HepG2 (cell line): Measurements from ENCODE around the gene VSIG2. TPM values are rescaled to one million over a fixed set of nuclear protein-coding genes. Genes with fewer than 3 reads are reported as not detected.

Source experiments
- ARID5B ChIP-seq: IDR thresholded peaks from 2 replicates; pipeline ENCODE4 v1.4.0; 2020; ENCODE audit warnings: mild to moderate bottlenecking, missing genetic modification reagents
- ESRRA ChIP-seq: sonication (generic); formaldehyde crosslinking; IDR thresholded peaks from 2 replicates; pipeline ENCODE4 v1.5.1; 2020; ENCODE audit warnings: mild to moderate bottlenecking, low read depth, missing genetic modification reagents
- HIVEP1 ChIP-seq: sonication (generic); formaldehyde crosslinking; IDR thresholded peaks from 2 replicates; pipeline ENCODE4 v1.4.0; 2020; ENCODE audit warnings: mild to moderate bottlenecking, missing genetic modification reagents
- IRF9 ChIP-seq: sonication (generic); formaldehyde crosslinking; IDR thresholded peaks from 2 replicates; pipeline ENCODE4 v1.8.0; 2022; ENCODE audit warnings: missing genetic modification reagents, mild to moderate bottlenecking, borderline replicate concordance
- MIER3 ChIP-seq: IDR thresholded peaks from 2 replicates; pipeline ENCODE4 v1.6.1; 2016; ENCODE audit warnings: missing compliant biosample characterization, borderline replicate concordance
- NFYB ChIP-seq: sonication (generic); formaldehyde crosslinking; IDR thresholded peaks from 2 replicates; pipeline ENCODE4 v1.4.0; 2020; ENCODE audit warnings: missing genetic modification reagents
- RELA ChIP-seq: sonication (generic); formaldehyde crosslinking; IDR thresholded peaks from 2 replicates; pipeline ENCODE4 v1.4.0; 2020; ENCODE audit warnings: missing genetic modification reagents
- SMAD1 ChIP-seq: sonication (generic); formaldehyde crosslinking; IDR thresholded peaks from 2 replicates; pipeline ENCODE4 v1.4.0; 2020; ENCODE audit warnings: missing genetic modification reagents, low read depth, mild to moderate bottlenecking, borderline replicate concordance
- UBTF ChIP-seq: sonication (generic); formaldehyde crosslinking; IDR thresholded peaks from 2 replicates; pipeline ENCODE4 v1.4.0; 2020; ENCODE audit warnings: mild to moderate bottlenecking, missing genetic modification reagents
- ZIK1 ChIP-seq: sonication (generic); formaldehyde crosslinking; IDR thresholded peaks from 2 replicates; pipeline ENCODE4 v1.5.0; 2020; ENCODE audit warnings: mild to moderate bottlenecking, low read depth, missing genetic modification reagents, borderline replicate concordance
- ZNF138 ChIP-seq: sonication (generic); formaldehyde crosslinking; IDR thresholded peaks from 2 replicates; pipeline ENCODE4 v1.5.0; 2020; ENCODE audit warnings: mild to moderate bottlenecking, low read depth, missing genetic modification reagents
- ZNF331 ChIP-seq: sonication (generic); formaldehyde crosslinking; IDR thresholded peaks from 2 replicates; pipeline ENCODE4 v1.4.0; 2020; ENCODE audit warnings: missing genetic modification reagents
- ZNF34 ChIP-seq: sonication (generic); formaldehyde crosslinking; IDR thresholded peaks from 2 replicates; pipeline ENCODE4 v1.4.0; 2020; ENCODE audit warnings: mild to moderate bottlenecking, missing genetic modification reagents, borderline replicate concordance
- ZNF546 ChIP-seq: sonication (generic); formaldehyde crosslinking; conservative IDR thresholded peaks from 2 replicates; pipeline ENCODE4 v1.8.1; 2023; ENCODE audit warnings: mild to moderate bottlenecking, missing genetic modification reagents
- ZNF607 ChIP-seq: sonication (generic); formaldehyde crosslinking; IDR thresholded peaks from 2 replicates; pipeline ENCODE4 v1.5.1; 2020; ENCODE audit warnings: missing genetic modification reagents, mild to moderate bottlenecking, borderline replicate concordance
- ZNF768 ChIP-seq: sonication (generic); formaldehyde crosslinking; IDR thresholded peaks from 2 replicates; pipeline ENCODE4 v1.4.0; 2020; ENCODE audit warnings: missing genetic modification reagents
- ZSCAN30 ChIP-seq: sonication (generic); formaldehyde crosslinking; IDR thresholded peaks from 2 replicates; pipeline ENCODE4 v1.5.0; 2020; ENCODE audit warnings: mild to moderate bottlenecking, missing genetic modification reagents
- polyA plus RNA-seq, 8 experiments: library from polyadenylated mRNA; depleted of rRNA in 3 of 8; stranded (reverse) in 7 of 8; unstranded in 1 of 8; fragments of >200 nt; fragmentation: Illumina TruSeq in 4 of 8; extraction: Trizol in 4 of 8; gene quantifications; 2 replicates each; pipeline versions ENCODE4 v1.2.1 to v1.2.3, GENCODE V29; 2011 to 2016; ENCODE audit warnings: low read depth in 4 of 8, missing spikeins in 1 of 8, mixed read lengths in 1 of 8; ENCODE audit not compliant: insufficient read depth in 1 of 8
- total RNA-seq, 5 experiments: library from RNA; depleted of rRNA; stranded (reverse); fragments of >200 nt; fragmentation: Illumina TruSeq; extraction: Trizol; gene quantifications; 2 replicates each; pipeline ENCODE4 v1.2.3, GENCODE V29; 2016; ENCODE audit warnings: low read depth in 1 of 5
- TF ChIP-seq, protein P1 (sequence below): sonication (generic); formaldehyde crosslinking; IDR thresholded peaks from 2 replicates; pipeline ENCODE4 v1.4.0; 2020; ENCODE audit warnings: mild to moderate bottlenecking, missing genetic modification reagents

Gene VSIG2
- total and polyA plus RNA-seq, 2 of the 13 experiments (the other 11 are each of a cell fraction or from before 2014, with no cell fraction given), result 0.80 to 2.7 TPM

GRCh38 chr11:124800226-124800929, 48.3 kb upstream of the VSIG2 start, which contains the start of gene MSANTD2 (continued):
- TF ChIP-seq ARID5B (peak; percentile 64; the same call in 1 of the 2 replicates), ZSCAN30 (CRISPR knock-in tag) (no peak), ZNF138 (CRISPR knock-in tag) (peak; percentile 60; the same call in 1 of the 2 replicates), ESRRA (CRISPR knock-in tag) (peak; percentile 47; the same call in 1 of the 2 replicates), UBTF (CRISPR knock-in tag) (peak; percentile 55), ZIK1 (CRISPR knock-in tag) (peak; percentile 55), SMAD1 (peak; percentile 58; the same call in 1 of the 2 replicates), ZNF607 (CRISPR knock-in tag) (peak; percentile 70; the same call in 1 of the 2 replicates), ZNF34 (CRISPR knock-in tag) (peak; percentile 67; the same call in 1 of the 2 replicates), MIER3 (no peak), ZNF331 (CRISPR knock-in tag) (peak; percentile 59), ZNF546 (CRISPR knock-in tag) (no peak; the same call in 1 of the 2 replicates), NFYB (CRISPR knock-in tag) (no peak), RELA (no peak), IRF9 (peak; percentile 78; the same call in 1 of the 2 replicates), ZNF768 (CRISPR knock-in tag) (peak; percentile 79), HIVEP1 (CRISPR knock-in tag) (peak; percentile 69)
- TF ChIP-seq, protein P1, sequence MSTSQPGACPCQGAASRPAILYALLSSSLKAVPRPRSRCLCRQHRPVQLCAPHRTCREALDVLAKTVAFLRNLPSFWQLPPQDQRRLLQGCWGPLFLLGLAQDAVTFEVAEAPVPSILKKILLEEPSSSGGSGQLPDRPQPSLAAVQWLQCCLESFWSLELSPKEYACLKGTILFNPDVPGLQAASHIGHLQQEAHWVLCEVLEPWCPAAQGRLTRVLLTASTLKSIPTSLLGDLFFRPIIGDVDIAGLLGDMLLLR (CRISPR knock-in tag), result 0 out of 2 replicates have a peak, but pooled peaks have one; percentile 32
